Spleen (tissue), 7 donors: ENCODE data around the gene PITPNC1.

Experiments used
- CTCF ChIP-seq, 11 experiments: fragments of 200-600 bp in 7 of 11; fragments of 450-650 bp in 4 of 11; sonication (generic) in 4 of 11; IDR thresholded peaks in 8 of 11; conservative IDR thresholded peaks in 3 of 11; 1 replicate in 7 of 11; 2 replicates in 4 of 11; pipeline versions ENCODE4 v1.4.0 to v1.8.0; 2016 to 2021; ENCODE audit warnings: antibody characterized with exemption in 11 of 11, inconsistent platforms in 4 of 11, mild to moderate bottlenecking in 1 of 11
- POLR2A ChIP-seq, 3 donors: fragments of 450-650 bp; IDR thresholded peaks; one replicate each; pipeline ENCODE4 v1.5.1; 2017; ENCODE audit warnings: antibody characterized with exemption in 3 of 3, mild to moderate bottlenecking in 1 of 3
- POLR2AphosphoS5 ChIP-seq, 3 donors: sonication (generic); formaldehyde crosslinking; IDR thresholded peaks; one replicate each; pipeline ENCODE4 v1.5.1; 2017; ENCODE audit warnings: antibody characterized with exemption in 3 of 3
- donor health status: DM: no; HTN: no; CAD: no; lungs with moderate emphysema.
- donor health status: DM: no; HTN: no; CAD: no.
- donor health status: DM: no; HTN: no; CAD: no.

GRCh38 chr17:67687511-67687910 is 310.4 kb downstream of the PITPNC1 start:
- no peak for TF ChIP-seq POLR2AphosphoS5 (IDR thresholded peaks at IDR 0.05)
- TF ChIP-seq CTCF (IDR thresholded peaks at IDR 0.05 in 8 of 11, conservative IDR thresholded peaks at IDR 0.05 in 3 of 11): no peak
- no peak for TF ChIP-seq POLR2A (IDR thresholded peaks at IDR 0.05)
